Upper lobe of left lung (tissue), 6 donors: ENCODE data around the gene SLC6A19. TPM values are rescaled to one million over a fixed set of nuclear protein-coding genes. Genes with fewer than 3 reads are reported as not detected.

Experiments used
- ATAC-seq, 2 donors: fragments of 200-7000 bp; cut with Tn5 transposase; one replicate each; pipeline ENCODE4 v1.9.1; 2022; ENCODE audit warnings: mild to moderate bottlenecking in 2 of 2, moderate library complexity in 2 of 2; ENCODE audit not compliant: low FRiP score in 2 of 2
- DNase-seq, 2 donors: peaks; one replicate each; pipeline ENCODE4 v3.0.0-alpha.2; 2019 to 2020
- H3K27ac ChIP-seq, 4 donors: fragments of 200-600 bp; sonication (generic); one replicate each; pipeline ENCODE4 v1.5.1; 2016 to 2019
- H3K27me3 ChIP-seq, 4 donors: fragments of 200-600 bp; sonication (generic); one replicate each; pipeline ENCODE4 v1.5.1; 2017 to 2019
- H3K36me3 ChIP-seq, 4 donors: fragments of 200-600 bp; sonication (generic); one replicate each; pipeline ENCODE4 v1.5.1; 2016 to 2019
- H3K4me1 ChIP-seq, 4 donors: fragments of 200-600 bp; sonication (generic); one replicate each; pipeline ENCODE4 v1.5.1; 2018 to 2019
- H3K4me3 ChIP-seq, 4 donors: fragments of 200-600 bp; sonication (generic); one replicate each; pipeline ENCODE4 v1.5.1; 2017 to 2019; ENCODE audit warnings: mild to moderate bottlenecking in 2 of 4, moderate library complexity in 1 of 4
- H3K9me3 ChIP-seq, 4 donors: fragments of 200-600 bp; sonication (generic); one replicate each; pipeline ENCODE4 v1.5.1; 2018 to 2019
- CTCF ChIP-seq, 6 experiments: fragments of 450-650 bp in 4 of 6; fragments of 200-600 bp in 2 of 6; sonication (generic) in 2 of 6; IDR thresholded peaks; one replicate each; pipeline ENCODE4 v1.5.1; 2016 to 2019; ENCODE audit warnings: antibody characterized with exemption in 6 of 6
- EP300 ChIP-seq, 4 donors: sonication (generic); formaldehyde crosslinking; IDR thresholded peaks; one replicate each; pipeline ENCODE4 v1.5.1; 2017; ENCODE audit warnings: antibody characterized with exemption in 4 of 4, control low read depth in 2 of 4
- POLR2A ChIP-seq, 4 donors: fragments of 450-650 bp; IDR thresholded peaks; one replicate each; pipeline ENCODE4 v1.5.1; 2016 to 2017; ENCODE audit warnings: antibody characterized with exemption in 4 of 4, mild to moderate bottlenecking in 2 of 4
- POLR2AphosphoS5 ChIP-seq, 2 donors: sonication (generic); formaldehyde crosslinking; IDR thresholded peaks; one replicate each; pipeline ENCODE4 v1.5.1; 2017; ENCODE audit warnings: antibody characterized with exemption in 2 of 2
- WGBS, 2 donors: methylation state at CpG; one replicate each; pipeline ENCODE4 v1.1.5; 2017 to 2018; 5-methylcytosine and 5-hydroxymethylcytosine counted together
- total RNA-seq, 6 donors: library from RNA; depleted of rRNA in 4 of 6; stranded (reverse); fragments of >200 nt in 4 of 6; gene quantifications; one replicate each; pipeline versions ENCODE4 v1.1.0 to v1.2.1, GENCODE V29; 2016 to 2021
- donor health status: DM: no; HTN: no; CAD: no; lungs with moderate emphysema.
- donor health status: DM: no; HTN: yes; CAD: no; lungs with severe emphysema.

SLC6A19 gene
- total RNA-seq, 6 donors from 2014 or later = 0.03 to 0.06 TPM; not detected in 4

- Histone ChIP-seq H3K4me3 (no peak overlapping the region), H3K27ac (no peak overlapping the region), H3K27me3 (no peaks in the 10 kb centered on the region), H3K4me1 (no peaks in the 10 kb centered on the region), H3K36me3 (no peaks in the 10 kb centered on the region), H3K9me3 (no peaks in the 10 kb centered on the region)
- ATAC-seq (no peak), DNase-seq (peak in 1 of 2 donors; percentile 66)
- WGBS, 2 donors = 82 to 93% methylated on average over 6 to 18 of the region's 19 CpGs
- no peak for TF ChIP-seq POLR2AphosphoS5 (IDR thresholded peaks at IDR 0.05)
- no peak for TF ChIP-seq CTCF (IDR thresholded peaks at IDR 0.05)
- TF ChIP-seq POLR2A (IDR thresholded peaks at IDR 0.05) = no peak
- no peak for TF ChIP-seq EP300 (IDR thresholded peaks at IDR 0.05)
These were observed 19.4 kb downstream of the SLC6A19 start for GRCh38 chr5:1220831-1221230.

GRCh38 chr5:1221721-1222120, 20.3 kb downstream of the SLC6A19 start:
- Histone ChIP-seq H3K9me3 (no peaks in the 10 kb centered on the region), H3K27ac (no peak overlapping the region), H3K36me3 (no peaks in the 10 kb centered on the region), H3K4me3 (no peak overlapping the region), H3K27me3 (no peaks in the 10 kb centered on the region), H3K4me1 (no peaks in the 10 kb centered on the region)
- 85 to 93% methylated on average over 9 to 10 of the region's 10 CpGs for WGBS, 2 donors
- TF ChIP-seq POLR2A (IDR thresholded peaks at IDR 0.05) = no peak
- no peak for TF ChIP-seq EP300 (IDR thresholded peaks at IDR 0.05)
- TF ChIP-seq CTCF (IDR thresholded peaks at IDR 0.05) = no peak
- TF ChIP-seq POLR2AphosphoS5 (IDR thresholded peaks at IDR 0.05) = no peak
- DNase-seq (no peak), ATAC-seq (no peak)

GRCh38 chr5:1222147-1222546, 20.8 kb downstream of the SLC6A19 start:
- TF ChIP-seq EP300 (IDR thresholded peaks at IDR 0.05) (no peak), POLR2AphosphoS5 (IDR thresholded peaks at IDR 0.05) (no peak), POLR2A (IDR thresholded peaks at IDR 0.05) (no peak), CTCF (IDR thresholded peaks at IDR 0.05) (no peak)
- no peaks in the 10 kb centered on the region for H3K27me3 ChIP-seq
- H3K36me3 ChIP-seq = no peaks in the 10 kb centered on the region
- H3K27ac ChIP-seq = no peak overlapping the region
- H3K4me3 ChIP-seq = no peak overlapping the region
- DNase-seq = no peak
- 95 to 99% methylated on average over 9 of the region's 9 CpGs for WGBS, 2 donors
- ATAC-seq = no peak
- no peaks in the 10 kb centered on the region for H3K4me1 ChIP-seq
- no peaks in the 10 kb centered on the region for H3K9me3 ChIP-seq

- ATAC-seq (no peak), DNase-seq (peak in 1 of 2 donors; percentile 46)
- no peaks in the 10 kb centered on the region for H3K4me1 ChIP-seq
- no peaks in the 10 kb centered on the region for H3K9me3 ChIP-seq
- TF ChIP-seq POLR2AphosphoS5 (IDR thresholded peaks at IDR 0.05) (no peak), CTCF (IDR thresholded peaks at IDR 0.05) (no peak)
- 82 to 93% methylated on average over 13 to 27 of the region's 27 CpGs for WGBS, 2 donors
- H3K36me3 ChIP-seq = no peaks in the 10 kb centered on the region
- H3K4me3 ChIP-seq = no peak overlapping the region
- H3K27me3 ChIP-seq = no peaks in the 10 kb centered on the region
- H3K27ac ChIP-seq = no peak overlapping the region
These were observed 21.4 kb downstream of the SLC6A19 start for GRCh38 chr5:1222621-1223277.

GRCh38 chr5:1223278-1223670, 21.9 kb downstream of the SLC6A19 start:
- Histone ChIP-seq H3K36me3 (no peaks in the 10 kb centered on the region), H3K9me3 (no peaks in the 10 kb centered on the region), H3K4me1 (peaks cover 0 to 5% (median 0%) of the 10 kb centered on the region in 4 donors), H3K27me3 (no peaks in the 10 kb centered on the region), H3K4me3 (no peak overlapping the region), H3K27ac (no peak overlapping the region)
- TF ChIP-seq EP300 (IDR thresholded peaks at IDR 0.05) = no peak
- TF ChIP-seq POLR2AphosphoS5 (IDR thresholded peaks at IDR 0.05) = no peak
- no peak for TF ChIP-seq CTCF (IDR thresholded peaks at IDR 0.05)
- TF ChIP-seq POLR2A (IDR thresholded peaks at IDR 0.05) = no peak
- ATAC-seq = no peak
- WGBS, 2 donors = 59 to 86% methylated on average over 4 to 12 of the region's 12 CpGs
- DNase-seq = peak in 1 of 2 donors; percentile 65
